HG03521 (cell line): ENCODE data around the gene LMO2.
"Not testable (repeated sequence)": the region's sequence is repeated elsewhere in the genome, so short reads cannot be mapped to it uniquely, and the experiment has no call there.

Source experiments
- ATAC-seq: cut with Tn5 transposase; IDR thresholded peaks from one replicate; pipeline ENCODE4 v1.9.1; 2021; ENCODE audit warnings: mild to moderate bottlenecking, moderate library complexity; ENCODE audit not compliant: unreplicated experiment

LMO2 gene

DNA sequence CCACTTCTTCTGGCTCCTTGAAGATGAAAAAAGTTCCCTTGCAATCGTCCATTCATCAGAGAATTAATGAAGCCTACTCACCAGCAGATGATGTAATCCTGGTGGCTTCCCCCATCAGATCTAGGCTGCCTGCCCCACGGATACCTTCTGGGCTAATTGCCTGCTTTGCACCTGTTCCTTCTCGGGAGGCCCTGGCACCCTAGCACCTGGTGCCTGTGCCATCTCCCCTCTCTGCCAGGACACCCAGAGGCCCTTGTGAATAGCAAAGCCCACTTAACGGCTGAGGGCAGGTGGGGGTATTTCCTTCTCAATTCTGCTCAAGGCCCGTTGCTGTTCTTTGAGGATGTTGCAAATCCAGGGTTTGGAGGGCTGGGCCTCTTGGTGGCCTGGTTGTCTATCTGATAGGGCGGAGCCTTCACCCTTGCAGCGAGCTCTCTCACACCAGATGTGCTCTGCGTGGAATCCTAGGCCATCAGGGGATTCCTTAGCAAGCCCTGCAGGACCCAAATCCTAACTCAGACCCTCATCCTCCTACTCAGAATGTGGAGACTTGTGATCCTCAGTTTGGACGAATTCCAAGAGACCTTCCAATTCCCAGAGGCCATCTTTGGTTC lies at the start of gene LMO2:
Gene LMO2, minus strand, starts transcription at position 363 of the 614 bp plus-strand sequence. CDS start 22,360 bp downstream, outside the sequence.
- no peak for ATAC-seq

DNA sequence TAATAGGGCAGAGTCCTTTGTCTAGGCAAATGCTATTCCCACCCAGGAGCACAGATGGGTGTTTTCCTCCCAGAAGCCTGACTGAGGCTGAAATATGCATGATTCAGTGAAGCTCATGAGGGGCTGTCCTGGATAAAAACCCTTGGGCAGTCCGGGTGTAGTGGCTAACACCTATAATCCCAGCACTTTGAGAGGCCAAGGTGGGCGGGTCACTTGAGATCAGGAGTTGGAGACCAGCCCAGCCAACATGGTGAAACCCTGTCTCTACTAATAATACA lies 48.6 kb upstream of the LMO2 start:
- no peak for ATAC-seq

DNA sequence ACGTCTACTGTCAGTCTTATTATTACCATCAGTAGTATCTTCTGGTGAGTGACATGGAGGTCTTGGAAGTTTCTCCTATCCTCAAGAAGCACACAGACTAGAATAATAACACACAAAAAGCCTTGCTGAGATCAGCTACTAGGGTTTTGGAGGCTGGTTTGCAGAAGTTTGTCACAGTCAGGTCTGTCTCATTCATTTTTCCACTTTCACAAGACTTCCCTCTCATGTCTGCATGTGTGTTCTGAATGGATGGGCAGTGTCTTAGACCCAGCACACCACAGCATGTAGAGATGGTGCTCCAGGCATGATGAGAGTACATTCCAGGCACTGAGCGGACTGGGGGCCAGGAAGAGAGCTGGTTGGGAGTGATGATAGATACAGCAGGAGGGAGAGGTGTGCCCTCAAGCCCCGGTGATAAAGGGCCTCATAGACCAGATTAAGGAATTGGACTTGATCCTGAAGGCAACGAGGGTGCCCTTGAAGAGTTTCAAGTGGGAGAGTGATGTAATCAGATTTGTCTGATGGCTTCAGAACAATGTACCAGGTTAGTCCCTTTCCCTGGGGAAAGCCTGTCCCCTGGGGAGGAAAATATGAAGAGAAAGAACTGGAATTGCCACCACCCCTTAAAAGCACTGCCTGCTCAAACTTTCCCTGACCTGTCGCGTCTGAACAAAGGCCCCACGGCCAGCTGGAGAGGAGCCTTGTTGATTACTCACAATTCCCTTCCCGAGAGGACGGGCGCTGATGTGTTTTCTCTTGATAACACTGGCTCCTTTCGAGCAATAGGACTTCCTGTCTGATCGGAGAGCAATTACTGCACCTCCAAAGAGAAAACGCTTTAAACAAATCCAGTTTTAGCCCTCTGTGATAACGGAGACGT lies 45.1 kb upstream of the LMO2 start:
- ATAC-seq = no peak

DNA sequence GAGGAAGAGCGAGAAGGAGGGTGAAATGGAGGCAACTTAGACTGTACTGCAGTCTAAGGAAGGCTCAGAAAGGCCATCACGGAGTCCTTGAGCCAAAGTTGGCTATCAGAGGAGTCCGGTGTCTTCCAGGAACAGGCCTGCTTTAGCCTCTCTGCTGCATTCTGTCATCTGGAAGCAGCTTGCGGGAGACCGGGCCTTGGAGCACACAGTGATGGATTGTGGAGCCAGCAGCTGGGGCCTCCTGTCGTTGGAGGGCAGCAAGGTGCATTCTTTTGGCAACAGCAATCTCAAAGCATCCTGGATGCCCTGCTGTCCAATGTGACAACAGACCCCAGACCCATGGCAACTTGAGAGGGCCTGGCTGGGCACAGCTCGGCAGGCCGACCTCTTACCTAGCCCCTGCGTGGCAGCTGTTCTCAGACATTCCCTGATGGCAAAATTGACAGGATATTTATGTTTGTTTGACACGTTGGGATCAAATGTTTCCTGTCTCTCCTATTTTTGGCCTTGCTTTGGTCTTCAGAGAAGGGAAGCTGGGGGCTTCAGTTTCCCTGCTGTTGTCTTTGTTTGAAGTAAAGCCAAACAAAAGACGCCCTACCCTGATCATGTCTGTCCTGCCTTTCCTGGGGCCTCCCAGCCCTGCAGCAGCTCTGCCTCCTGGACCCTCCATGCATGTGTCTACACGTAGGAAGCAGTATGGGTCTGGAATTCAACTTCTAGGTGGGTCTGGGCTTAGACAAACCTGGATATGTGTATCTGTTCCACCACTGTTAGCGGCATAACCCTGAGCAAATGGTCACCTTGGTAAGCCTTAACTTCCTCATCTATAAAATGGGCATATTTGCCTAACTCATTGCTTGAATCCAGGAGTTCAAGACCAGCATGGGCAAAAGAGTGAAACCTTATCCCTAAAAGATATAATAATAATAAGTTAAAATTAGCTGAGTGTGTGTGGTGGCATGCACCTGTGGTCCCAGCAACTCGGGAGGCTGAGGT lies 43.9 kb upstream of the LMO2 start:
- ATAC-seq = no peak

DNA sequence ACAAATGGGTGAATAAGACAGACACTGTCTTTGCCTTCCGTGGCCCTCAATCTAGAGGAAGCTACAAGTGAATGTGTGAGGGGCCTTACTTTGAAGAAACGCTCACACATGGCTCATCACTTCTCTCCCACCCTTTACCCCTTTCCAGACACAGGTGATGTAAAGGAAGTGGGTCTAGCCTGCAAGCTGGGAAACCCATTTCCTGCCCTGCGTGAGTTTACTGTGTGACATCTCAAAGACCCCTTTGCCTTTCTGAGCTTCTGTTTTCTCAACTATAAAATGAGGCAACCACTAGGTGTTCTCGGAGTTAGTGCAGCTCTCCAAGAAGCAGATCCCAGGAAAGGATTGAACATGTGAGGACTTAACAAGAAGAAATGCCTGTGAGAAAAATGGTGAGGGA lies 43.1 kb upstream of the LMO2 start:
- no peak for ATAC-seq

DNA sequence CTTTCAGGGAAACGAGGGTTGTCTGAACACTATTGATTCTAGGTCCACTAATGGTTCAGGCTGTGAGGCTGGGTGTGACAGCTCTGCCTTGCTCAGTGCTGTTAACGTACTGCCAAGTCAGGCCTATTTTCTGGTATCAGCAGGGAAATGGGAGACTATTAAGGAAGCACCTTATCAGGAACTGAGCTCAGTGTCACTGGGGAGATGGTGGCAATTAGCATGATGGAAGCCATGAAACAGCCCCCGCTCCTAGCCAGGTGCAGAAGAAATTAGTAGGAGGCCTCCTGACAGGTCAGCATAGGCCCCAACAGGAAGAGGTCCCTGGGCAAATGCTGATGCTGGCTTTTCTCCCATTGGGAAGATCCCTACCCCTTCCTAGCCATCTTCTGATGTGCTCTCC lies 42.6 kb upstream of the LMO2 start:
- no peak for ATAC-seq

DNA sequence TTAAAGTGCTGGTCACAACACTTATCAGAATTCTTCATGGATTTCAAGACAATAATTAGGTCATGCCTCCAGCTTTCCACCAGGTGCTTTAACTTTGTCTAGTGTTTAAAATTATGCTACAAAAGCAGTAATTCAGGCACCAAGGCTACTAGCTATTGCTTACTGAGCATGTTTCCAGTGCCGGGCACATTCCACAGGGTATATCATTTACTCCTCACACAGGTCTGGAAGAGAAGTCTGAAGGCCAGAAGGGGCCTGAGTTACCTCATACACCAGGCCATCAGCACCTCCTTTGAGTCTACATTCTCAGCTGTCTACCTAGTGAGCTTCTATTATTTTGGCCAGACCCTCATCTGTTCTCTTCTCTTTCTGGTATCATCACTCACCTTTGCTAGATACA lies 41.7 kb upstream of the LMO2 start:
- ATAC-seq = no peak

DNA sequence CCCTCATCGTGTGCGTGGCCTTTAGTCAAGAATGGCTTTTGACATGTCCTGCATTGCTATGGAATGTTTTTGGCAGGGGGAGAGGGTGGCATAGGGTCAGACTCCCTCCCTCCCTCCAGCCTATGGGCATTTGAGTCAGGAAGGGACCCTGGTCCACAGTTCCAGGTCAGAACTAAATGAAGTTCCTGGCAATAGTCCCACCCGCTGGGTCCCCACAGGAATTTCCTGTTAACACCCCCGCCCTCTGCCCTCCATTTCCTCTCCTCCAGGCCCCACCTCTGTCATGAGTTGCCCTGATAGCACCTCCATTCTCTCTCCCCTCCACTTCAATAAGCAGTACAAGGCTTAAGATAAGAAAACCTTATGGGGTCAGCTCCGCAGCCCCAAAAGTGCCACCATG lies 40.8 kb upstream of the LMO2 start:
- no peak for ATAC-seq

DNA sequence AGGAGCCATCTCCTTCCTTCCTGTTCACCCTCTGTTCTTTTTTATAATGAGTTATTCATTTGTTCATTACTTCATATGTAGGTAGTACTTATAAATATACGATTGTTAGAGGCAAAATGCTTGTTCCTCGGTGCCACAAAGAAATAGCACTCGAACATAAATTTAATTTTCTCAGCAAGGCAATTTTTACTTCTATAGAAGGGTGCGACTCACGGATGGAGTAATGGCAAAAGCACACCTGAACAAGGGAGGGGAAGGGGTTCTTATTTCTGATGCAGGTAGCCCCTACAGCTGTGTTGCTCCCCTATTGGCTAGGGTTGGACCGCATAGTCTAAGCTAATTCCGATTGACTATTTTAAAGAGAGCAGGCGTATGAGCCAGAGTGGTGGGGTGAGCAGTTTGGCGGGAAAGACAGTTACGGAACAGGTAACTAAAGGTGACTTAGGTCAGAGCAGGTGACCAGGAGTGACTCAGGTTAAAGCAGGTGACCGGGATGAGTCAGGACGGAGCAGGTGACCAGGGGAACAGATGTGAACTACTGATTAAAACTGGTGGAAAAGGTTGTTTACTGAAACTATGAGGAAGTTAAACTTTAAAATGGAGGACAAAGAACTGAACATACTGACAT lies 40.0 kb upstream of the LMO2 start:
- not testable (repeated sequence) for ATAC-seq

DNA sequence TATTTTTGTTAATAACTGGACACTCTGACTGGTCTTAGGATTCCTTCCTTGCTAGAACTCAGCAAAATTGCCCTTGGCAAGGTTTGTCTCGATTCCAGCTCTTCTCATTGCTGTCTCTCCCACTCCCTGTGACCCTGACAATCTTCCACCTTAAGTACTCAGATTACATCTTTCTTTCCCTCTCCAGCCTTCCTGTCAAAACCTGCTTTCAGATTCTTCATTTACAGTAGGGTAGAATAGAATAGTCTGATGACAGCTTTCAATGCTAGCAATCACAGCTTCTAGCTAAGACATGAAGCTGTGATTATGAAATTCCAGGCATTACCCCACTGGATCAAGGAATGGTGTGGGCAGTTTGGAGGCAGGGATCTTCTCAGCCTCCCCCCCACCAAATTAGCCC lies 39.2 kb upstream of the LMO2 start:
- no peak for ATAC-seq

DNA sequence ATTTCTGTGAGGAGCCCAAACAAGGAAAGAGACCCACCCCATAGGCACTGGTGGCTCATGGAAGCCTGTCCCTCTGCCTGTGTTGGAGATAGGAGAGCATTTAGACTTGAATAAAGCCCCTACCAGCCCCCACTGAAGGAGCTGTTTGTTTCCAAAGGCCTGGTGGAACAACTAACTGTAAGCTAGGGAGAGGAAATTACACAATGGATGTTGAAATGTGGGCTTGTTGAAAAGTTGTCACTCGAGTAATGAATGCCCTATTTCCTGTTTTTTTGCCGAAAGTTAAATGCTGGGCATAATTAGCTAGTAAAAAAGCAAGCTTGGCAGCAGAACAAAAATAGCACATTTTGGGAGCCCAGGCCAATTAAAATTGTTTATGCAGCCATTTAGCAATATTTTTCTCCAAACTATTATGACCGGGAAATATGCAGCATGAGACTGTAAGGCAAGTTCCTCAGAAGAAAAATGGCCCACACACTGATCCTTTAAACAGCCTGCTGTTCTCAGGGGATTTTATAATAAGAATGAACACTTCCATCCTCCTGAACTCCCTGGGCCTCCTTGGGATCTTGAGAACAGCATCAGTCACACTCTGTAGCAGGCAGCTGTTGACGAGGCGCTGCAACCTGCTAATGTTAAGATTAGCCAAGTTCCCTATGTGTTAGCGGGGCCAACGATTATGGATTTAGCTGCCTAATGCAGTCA lies 38.6 kb upstream of the LMO2 start:
- no peak for ATAC-seq

DNA sequence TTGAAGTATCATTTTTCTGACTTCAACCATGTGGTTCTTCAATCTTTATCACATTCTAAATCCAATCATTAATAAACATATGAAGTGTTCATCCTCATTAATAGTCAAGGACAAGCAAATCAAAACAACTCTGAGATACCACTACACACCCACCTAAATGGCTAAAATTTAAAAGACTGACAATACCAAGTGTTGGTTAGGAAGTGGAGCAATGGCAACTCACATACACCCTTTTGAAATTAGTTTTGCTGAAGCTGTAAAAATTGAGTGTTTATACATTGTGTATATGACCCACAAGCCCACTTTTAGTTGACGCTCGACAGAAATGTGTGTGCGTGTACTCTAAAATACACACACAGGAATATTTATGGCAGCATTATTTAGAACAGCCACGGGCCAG lies 36.7 kb upstream of the LMO2 start:
- no peak for ATAC-seq

DNA sequence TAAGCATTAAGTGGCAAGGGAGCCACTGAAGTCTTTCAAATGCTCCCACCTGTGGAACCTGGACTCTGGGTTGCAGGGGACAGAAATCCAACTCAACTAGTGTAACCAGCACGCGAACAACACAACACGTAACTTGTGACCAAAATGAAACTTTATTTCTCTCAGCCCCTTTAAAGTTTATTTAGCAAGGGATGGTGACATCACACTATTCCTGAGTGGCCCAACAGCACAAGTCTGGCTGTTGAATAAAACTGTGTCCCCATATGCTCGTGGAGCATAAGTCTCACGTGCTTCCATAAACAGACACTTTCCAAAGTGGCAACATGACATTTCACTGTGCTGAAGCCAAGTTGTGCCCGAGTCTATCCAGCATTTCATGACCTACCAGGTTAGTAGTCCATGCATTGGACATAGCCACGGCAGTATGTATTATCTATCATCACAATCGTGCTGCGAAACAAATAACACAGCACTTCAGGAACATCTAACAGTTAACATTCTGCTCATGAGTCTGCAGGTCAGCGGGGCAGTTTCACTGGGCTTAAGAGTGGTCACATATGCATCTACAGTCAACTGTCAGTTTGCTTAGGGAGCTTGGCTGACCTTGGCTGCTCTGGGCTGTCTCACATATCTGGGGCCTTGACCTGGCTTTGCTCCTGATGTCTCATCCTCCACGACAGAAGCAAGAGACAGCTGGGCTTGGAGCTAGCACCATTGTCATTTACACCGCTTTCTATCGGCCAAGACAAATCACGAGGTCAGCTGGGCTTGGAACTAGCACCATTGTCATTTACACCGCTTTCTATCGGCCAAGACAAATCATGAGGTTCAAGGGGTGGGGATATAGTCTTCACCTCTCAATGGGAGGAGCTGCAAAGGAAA lies 35.0 kb upstream of the LMO2 start:
- no peak for ATAC-seq

DNA sequence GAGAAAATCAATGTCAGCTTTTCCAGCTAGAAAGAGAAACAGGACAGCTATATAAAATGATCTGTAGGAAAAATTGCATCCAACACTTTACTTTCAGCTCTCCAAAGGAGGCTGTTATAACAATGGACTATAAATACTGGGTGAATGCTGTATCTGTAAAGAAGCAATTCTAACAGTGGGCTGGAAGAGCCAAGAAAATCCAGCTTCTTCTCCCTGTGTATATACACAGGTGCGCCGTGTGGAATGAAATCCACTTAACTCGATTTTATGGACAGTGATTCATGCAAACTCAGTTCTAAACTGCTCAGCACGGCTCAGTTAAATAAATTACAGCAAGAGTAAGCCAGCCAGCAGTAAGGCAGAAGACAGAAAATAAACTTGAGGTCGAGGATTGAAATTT lies 32.5 kb upstream of the LMO2 start:
- ATAC-seq = no peak

DNA sequence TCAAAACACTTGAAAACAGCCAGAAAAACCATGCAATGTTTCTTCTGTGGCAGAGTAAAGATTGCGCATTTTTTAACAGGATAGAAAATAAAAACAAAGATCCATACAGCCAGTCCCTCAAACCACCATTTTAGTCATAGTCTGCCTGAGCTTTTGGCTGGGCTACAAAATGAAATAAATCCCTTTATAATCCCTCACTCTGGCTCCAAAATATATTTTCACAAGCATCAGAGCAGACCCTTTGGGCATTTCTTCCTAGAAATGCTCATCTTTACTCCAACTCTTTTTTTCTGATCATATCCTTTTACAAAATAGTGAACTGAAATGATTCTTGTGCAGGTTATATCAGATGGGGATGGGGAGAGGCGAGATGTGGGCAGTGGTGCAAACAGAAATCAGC lies 31.8 kb upstream of the LMO2 start:
- ATAC-seq = no peak

DNA sequence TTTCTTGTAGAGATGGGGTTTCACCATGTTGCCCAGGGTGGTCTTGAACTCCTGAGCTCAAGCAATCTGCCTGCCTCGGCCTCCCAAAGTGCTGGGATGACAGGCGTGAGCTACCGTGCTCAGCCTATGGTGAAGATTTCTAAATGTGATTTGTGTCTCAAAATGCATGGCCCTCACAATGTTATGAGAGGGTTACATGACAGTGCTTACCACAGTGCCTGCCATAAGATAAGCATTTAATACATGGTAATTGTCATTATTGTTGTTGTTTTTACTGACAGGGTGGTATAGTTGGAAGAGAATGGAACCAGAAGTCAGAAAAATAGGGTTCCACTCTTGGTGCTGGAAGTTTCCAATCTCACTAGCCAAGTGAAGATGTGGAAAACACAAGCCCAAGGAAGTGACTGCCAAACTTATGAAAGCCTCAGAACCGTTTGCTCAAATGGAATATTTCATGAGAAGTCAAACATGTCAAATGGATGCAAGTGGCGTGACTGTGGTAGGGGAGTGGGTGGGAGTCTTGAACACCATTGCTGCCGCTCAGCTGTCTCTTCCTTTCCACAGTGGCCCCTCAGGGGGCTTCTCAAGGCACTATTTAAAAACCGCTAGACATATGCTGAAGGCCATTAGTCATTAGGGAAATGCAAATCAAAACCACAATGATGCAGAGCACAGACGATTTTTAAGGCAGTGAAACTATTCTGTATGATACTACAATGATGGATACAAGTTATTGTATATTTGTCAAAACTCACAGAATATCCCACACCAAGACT lies 29.1 kb upstream of the LMO2 start:
- ATAC-seq = peak; percentile 80

DNA sequence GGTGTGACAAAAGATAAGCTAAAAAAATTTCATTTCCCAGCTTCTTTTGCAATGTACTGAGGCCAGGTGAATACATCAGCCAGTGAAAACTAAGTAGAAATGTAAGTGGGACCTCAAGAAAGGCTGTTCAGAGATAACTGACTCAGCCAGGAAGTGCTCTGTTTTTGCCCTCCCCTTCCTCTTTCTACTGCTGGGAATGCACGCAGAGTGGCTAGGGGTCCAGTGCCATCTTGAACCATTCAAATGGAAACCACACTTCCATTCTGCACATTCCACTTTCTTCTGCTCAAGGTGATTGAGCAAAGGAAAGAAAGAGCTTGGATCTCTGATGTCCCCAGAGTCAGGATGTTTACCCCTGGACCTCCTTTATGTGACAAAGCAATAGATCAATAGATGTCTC lies 27.8 kb upstream of the LMO2 start:
- no peak for ATAC-seq

DNA sequence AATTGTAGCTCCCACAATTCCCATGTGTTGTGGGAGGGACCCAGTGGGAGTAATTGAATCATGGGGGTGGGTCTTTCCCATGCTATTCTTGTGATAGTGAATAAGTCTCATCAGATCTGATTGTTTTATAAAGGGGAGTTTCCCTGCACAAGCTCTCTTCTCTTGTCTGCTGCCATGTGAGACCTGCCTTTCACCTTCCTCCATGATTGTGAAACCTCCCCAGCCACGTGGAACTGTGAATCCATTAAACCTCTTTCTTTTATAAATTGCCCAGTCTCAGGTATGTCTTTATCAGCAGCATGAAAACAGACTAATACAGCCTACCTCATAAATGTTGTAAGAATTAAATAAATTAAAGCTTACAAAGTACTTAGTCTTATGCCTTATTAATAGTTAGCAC lies 25.5 kb upstream of the LMO2 start:
- ATAC-seq = not testable (repeated sequence)

DNA sequence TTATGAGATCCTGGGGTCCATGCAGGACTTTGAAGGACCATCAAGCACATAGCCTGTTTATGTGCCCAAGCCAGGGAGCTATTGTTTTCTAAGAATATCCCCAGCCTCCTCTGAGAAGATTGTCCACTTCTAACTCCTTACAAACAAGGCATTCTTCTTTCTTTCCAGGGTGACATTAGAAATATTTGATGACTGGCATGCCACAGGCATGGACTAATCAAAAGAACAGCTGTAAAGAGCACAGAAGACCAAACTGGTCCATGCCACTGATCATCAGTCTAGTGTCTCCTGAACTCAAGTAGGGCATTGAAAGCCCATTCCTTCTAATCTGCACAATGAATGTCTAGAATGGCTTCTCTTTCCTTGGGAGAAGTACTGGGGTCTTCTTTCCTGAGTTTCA lies 24.9 kb upstream of the LMO2 start:
- ATAC-seq = no peak
